Measurements from ENCODE around the gene GRAP2.
A peak's percentile ranks its signal among the peaks of the same experiment; 100 is the strongest.

Gene GRAP2

DNA sequence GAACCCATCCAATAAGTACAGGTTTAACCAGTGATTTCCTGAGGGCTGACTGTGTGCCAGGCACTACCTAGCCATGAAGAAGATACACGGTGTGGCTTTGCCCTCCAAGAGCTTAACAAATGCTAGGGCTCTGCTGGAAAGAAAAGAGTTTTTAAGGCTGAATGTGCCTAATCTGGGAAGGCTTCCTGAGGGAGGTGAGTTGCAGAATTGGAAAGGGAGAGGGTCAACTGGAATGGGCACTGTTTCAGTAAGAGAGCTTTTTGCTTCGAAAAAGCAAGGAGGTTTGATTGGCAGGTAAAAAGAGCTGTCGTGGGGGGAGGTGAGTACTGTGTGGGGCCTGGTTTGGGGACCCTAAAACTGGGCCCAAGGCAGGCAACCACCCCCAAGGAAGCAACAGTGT is 96.5 kb downstream of the GRAP2 start:
- no peak for DNase-seq

DNA sequence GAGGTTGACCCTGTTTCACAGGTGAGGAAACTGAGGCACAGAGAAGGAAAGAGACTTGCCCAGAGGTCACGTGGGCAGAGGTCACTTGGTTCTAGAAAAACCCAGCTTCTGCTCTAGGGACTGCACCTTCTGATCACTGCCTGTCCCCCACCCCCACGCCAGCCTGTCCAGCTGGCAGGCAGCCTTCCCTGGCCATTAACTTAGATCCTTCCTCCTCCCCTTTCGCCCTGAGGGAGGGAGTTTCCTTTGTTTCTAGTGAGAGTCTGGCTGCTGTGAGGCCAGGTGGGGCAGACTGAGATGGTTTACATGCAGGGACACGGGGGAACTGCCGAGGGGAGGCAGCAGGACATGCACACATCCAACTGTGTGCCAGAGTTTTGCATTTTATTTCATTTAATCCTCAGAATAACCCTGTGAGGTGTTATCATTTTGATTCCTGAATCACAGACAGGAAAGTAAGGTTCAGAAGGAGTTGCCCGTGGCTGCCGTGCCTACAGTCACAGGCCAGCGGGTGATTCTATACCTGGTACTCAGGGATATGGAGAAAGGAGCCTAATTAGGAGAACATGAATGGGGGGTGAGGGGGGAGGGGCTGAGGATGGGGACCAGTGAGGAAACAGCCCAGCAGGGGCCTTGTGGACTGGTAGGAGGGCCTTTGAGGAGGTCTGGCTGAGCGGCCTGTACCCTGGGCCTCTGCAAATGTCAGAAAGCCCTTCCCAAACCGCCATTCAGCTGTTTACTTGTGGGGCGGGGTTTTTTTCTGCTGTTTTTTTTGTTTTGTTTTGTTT is 97.2 kb downstream of the GRAP2 start:
- no peak for DNase-seq

DNA sequence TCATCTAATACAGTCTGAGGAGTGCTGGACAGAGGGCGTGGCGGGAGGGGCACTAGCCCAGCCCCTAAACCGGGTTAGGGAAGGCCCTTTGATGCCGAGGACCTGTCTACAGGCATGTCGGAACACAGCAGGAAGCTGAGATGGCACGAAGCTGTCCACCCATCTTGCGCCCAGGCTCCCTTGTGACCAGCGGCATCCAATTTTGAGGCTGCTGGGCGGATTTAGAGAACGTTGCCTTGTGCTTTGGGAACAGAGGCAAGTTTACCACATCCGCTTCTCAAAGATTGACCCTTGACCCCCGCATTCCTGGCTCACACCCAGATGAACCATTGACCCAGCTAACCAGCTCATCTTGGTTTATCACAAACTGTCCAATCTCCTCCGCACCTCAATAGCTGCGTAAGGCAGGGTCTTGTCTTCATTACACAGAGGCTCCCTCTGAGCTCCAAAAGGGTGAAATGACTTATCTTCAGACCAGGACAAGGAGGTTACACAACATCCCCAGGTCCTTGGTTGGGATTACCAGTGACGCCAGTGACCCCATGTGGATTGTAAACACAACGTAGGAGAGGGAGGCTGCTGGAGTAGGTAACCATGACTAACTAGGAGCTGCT is 98.4 kb downstream of the GRAP2 start:
- DNase-seq: peak; percentile 93

DNA sequence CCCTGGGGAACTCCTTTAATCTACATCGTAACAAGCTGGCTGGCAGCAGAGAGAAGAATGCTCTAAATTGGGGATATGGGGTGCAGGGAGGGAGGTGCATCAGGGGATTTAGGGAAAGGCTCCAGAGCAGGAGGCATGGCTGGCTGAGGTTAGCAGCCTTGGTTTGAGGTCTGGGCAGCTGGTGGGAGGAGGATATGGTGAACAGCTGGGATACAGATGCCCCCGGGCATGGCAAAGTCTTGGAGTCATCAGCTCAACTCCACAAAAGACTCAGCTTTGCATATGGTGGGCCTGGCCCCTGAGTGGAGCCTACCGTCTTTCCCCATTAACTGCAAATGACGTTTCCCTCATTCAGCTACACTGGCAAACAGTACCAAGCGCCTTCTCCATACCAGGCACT is 99.3 kb downstream of the GRAP2 start:
- no peak for DNase-seq

DNA sequence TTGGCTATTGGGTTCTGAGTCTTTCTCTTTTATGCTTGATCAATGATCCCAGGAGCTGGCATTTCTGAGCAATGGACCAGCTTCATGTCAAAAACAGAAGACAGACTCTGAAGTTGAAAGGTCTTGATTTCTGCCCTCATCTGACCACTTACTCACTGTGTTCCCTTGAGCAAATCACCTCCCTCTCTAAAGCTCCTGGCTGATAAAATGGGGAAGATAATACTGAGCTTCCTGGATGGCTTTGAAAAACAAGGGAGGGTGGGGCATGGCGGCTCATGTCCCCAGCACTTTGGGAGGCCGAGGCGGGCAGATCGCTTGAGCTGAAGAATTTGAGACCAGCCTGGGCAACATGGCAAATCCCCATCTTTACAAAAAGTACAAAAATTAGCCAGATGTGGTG is 100.2 kb downstream of the GRAP2 start:
- no peak for DNase-seq

DNA sequence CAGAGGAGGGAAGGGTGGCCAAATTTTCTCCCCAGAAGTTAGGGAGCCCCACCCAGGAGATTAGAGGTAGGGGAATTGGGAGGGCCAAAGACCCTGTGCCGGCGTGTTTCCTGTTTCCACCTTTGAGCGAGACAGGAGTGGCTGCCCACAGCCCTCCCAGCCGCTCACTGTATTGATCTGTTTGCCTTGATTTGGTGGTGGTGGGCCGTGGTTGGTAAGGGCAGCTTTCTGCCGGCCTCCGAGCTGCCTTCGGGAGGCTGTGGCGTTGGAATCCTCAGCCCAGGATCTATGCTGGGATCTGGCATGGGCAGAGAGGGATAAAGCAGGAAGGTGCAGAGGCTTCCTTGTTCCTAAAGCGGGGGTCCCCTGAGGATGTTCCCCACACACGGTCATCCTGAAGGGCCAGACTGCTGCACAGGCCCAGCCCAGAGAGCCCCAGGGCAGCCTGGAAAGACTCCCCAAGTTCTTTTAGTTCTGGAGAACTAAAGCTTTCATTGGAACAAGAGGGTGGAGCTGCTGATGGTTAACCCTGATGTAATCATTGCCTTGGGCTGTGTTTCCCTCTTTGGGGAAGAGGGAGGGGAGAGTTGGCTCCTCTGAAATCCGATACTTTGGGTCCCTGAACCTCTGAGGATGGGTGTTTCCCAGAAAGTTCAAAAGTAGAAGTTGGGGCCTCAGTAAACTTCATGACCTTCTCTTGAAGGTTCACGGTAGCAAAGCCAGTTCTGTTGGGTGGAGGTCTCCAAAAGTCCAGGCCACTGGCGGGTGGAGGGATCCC is 101.1 kb downstream of the GRAP2 start:
- peak; percentile 3 for DNase-seq

DNA sequence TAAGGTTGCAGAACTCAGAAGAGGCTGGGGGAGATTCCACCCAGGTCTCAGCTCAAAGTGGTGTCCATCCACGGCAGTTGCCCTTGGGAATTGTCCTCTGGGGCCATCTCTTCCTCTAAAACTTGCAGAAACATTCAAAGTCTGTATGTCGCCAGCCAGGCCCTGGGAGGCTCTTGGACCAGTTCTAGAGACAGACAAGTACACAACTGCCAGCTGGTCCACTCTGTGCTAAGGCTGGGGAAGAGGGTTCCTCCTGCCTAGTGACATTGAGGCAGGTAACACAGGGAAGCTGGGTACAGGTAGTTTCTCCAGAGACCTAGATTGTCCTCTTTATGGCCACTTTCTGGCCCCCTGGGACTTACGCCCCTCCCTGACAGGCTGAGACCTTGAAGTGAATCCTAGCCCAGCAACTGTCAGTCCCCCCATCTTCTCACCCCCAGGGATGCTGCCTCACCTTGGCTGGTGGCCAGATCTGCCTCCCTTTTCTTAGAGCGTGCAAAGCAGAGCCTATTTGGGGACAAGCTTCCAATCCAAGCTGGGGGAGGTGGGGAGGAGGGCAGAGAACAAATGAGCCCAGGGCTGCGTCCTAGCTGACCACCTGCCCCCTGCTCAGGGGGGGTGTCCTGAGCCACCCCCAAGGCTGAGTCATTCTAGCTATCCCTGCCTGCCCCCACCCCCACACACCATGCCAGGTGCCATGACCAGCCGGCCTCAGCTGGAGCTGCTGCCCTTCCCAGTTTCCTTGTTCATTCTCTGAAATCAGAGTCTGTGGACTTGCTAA is 102.2 kb downstream of the GRAP2 start:
- DNase-seq: no peak

DNA sequence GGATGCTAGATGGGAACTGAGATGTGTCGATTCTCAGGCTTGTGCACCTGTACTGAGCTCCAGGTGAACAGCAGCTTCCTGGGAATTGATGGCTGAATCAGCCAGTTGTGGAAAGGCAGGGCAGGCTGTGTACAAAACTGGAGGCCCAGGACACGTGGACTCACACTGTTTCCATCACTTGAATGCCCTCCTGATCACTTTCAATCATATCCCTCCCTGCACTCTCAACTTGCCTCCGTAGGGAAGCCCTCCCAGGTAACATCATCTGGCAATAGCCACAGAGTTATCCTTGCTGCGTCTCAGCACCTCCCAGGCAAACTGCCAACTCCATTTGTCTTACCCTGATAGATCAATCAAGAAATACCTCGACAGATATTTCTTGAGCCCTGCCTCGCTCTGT is 104.0 kb downstream of the GRAP2 start:
- DNase-seq: no peak

DNA sequence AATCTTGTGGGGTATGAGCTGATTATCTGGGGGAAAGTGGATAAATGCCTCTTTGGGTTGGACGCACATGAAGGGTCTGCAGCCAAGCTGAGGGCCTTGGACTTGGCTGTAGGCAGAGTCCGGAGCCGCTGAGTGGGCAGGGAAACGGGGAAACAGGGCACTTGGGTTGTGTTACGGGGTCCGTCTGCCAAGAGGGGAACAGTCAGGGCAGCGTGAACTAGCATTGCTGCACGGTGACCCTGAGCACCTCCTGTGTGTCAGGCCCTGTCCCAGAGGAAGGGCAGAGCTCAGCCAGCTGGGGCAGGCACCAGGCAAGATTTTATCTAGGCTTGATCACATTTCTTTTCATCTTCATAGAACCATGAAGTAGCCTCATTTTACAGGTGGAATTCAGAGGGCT is 105.8 kb downstream of the GRAP2 start:
- no peak for DNase-seq

DNA sequence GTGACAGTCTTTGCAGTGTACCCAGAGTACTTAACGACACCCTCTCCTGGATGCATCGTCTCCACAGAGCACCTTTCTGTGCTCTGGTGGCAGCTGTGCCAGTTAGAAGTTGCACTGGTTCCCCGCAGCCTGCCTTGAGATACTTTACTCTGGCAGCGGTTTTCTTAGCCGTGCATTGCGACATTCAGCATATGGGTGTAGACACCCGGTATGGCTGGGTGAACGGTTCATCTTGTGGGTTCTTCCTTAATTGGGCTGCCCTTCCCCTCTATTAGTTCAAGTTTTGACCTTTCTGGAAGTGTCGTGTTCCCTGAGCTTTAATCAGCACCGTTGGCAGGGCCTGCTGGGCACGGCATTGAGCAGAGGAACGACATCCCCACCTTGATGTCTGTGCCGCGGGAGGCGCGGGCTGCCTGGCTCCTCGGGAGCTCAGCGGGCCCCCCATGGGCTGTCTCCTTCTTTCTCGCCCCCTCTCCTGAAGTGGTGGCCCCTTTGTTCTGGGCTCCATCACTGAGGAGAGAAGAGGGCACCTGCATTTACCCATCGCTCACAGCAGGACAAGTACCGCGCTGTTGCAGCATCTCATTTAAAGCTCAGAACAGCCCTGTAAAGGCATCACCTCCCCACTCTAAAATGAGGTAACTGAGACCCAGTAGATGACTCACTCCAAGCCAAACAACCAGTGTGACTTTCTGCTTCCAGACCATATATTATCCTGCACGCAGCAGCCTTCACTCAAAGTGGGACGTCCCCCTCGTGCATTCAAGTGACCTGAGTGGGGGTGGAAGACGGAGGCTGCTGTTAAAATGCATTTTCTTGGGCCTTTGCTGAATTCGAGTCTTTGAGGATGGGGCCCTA is 107.2 kb downstream of the GRAP2 start:
- peak; percentile 94 for DNase-seq

DNA sequence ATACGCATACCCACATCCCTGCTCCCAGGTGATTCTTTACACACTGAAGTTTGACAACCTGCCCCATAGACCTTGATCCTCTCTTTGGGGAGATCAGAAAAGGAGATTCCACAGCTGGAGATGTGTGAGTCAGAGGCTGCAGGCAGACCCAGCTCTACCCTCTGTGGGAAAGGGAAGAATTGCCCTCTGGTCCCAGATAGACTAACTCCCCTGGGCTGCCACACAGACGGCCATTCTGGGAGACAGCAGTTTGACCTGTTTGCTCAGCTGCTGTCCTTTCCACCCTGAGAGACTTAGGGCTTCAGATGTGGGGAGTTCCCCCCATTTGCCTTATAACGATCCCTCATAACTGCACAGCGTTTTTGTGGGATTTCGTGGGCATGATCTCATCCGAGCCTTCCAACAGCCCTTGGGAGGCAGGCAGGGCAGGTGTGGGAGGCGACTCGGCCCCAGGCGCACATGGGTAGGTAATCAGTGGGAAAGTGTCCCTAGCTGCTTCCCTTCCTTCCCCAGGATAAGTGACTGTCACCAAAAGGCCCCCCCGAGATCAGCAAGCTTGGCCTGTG is 107.9 kb downstream of the GRAP2 start:
- DNase-seq: no peak

DNA sequence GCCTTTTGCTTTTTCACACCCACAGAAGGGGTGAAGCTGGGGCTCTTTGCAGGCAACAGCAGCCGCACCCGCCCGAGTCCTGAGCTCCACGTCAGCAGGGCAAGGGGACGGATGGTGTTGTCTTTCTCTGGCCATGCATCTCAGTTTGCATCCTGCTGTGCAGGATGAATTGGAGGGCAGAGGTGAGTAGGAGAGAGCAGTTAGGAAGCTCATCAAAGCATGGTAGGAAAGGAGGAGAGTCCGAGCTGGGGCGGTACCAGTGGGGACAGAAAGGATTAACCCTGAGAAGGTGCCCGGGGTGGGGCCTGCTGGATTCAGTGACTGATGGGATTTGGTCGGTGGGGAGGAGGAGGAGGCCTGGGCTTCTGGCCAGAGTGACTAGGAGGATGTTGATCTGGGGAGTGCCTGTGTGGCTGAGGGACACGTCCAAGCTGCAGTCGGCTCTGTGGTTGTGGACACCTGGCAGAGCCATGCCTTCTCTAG is 108.4 kb downstream of the GRAP2 start:
- no peak for DNase-seq

DNA sequence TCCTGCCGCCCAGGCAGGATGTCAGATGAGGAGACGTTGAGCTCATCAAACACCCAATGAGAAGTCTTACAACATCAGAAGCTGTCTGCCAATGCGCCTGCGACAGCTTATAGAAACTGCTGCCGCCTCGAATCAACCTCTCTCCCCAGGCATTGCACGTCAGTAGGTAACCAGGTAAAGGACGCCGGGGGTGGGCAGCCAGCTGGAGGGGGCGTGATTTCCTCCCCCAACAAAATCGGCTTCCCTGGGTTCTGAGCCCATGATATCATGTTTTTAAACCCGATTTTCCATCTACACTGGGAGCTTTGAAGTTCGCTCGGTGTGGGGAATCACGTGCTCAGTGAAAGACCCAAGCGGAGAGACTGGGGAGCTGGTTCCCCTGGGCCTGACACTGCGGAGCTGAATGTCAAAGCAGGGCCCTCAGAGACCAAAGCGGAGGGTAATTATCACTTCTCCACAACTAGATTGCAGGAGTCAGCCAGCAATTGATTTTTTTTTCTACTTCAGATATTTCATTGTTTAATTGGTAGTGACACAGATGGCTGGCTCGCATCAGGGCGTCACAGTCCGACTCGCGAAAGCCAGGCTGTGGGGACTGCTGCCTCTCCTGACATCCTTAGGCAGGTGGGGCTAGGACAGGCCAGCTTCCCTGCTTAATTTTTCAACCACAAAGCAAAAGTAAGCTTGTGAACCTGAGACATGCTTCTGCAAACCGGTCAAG is 109.2 kb downstream of the GRAP2 start:
- no peak for DNase-seq

DNA sequence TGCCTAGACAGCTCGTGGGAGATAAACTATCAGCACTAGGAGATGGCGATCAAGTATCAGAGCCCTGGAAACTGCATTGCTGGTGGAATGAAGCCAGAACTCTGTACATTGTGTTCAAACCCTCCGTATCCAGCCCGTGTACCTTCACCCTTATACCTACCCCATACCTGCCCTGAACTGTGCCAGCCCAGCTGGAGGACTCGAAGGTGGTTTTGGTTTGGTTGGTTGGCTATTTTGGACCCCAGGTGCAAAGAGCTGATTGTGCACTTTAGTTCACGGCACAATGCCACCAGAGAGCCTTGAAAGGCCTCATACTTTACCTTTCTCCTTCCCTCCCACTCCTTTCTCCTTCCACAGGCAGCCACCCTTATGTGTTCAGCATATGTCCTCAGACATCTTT is 109.9 kb downstream of the GRAP2 start:
- DNase-seq: no peak

DNA sequence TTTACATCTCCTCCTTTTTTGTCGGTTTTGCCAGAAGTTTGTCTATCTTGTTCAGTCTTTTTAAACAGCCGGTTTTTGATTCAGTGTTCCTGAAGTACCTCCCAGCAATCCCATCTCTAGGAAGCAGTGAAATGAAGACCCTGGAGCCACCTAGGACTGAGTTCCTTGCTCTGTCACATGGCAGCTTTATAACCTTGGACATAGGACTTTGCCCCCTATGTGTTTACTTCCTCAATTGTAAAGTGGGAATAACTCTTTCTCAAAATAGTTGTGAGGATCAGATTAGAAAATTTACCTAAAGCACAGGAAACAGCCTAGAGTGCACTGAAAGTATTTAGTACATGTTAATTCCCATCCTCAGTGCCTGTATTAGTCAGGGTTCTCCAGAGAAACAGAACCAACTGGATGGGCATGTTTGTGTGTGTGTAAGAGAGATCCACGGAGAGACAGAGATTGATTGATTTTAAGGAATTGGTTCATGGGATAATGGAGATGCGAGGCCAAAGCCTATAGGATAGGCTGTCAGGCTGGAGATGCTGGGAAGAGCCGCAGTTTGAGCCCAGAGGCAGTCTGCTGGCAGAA is 113.9 kb downstream of the GRAP2 start:
- no peak for DNase-seq

DNA sequence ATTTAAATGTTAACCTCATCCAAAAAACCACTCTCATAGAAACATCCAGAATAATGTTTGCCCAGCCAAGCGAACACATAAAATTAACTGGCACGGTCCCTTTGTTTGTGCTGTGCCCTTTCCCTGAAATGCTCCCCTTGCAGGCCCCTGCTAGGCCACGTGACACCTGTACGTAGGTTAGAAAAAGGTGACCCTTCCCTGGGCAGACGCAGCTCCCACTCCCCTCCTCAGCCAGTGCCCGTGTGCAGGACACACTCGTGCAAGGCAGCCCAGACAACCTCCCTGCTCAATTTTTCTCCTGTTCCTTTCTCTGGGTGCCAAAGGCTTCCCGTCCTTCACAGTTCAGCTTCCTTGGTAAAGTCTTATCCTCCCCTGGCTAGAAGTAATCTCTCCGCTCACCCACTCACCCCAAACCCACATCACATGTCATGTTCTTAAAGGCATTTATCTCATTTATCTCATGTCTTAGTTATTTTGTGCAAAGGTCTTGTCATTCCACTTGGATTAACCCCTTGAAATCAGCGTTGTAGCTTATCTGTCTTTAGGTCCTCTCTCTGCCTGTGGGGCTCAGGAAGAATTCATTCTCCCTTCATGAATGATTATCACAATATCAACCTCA is 114.6 kb downstream of the GRAP2 start:
- DNase-seq: no peak

DNA sequence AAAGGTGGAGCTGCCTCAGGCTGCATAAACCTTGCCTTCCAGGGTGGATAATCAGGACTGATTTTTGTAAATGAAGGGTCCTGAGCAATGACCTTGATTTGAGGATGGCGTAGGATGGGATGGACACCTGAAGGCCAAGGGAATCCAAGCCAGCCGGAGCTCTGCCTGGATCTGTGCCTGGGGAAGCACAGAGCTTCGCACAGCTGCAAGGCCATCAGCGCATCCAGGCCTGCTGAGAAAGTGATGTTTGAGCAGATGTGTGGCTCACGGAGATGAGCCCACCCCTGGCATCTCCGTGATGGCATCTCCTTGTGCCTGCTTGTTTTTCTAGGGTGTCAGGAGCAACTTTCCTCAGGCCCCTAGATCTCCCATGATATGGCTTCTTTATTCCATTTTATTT is 117.2 kb downstream of the GRAP2 start:
- no peak for DNase-seq

DNA sequence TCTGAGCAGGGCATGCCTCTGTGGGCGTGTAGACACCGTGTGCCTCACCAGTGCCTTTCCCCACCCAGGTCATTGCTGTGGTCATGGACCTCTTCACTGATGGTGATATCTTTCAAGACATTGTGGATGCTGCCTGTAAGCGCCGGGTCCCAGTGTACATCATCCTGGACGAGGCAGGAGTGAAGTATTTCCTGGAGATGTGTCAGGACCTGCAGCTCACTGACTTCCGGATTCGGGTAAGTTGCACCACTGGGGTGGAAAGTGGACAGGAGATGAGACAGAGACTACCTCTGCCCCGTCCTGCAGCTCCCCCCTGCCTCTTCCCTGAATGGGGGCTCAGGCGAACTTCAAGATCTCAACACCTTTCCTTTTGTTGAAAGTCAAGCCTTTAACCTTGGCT is 118.2 kb downstream of the GRAP2 start:
- DNase-seq: no peak

DNA sequence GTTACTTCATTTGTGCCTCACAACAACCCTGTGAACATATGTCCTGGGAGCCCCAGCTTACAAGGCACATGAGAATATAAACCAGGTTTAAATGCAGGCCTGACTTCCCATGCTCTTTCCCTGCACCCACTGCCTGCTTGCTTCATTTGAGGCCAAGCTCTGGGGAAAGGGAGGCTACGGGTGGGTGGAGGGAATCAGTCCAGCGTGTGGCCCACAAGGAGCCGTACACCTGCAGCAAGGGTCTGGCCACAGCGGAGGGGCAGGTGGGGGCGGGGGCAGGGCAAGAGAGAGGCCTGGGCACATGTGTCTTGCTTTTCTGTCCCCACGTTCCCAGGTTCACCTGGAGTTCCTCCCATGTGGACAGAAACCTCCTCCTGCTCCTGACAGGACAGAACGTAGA is 120.1 kb downstream of the GRAP2 start:
- no peak for DNase-seq

DNA sequence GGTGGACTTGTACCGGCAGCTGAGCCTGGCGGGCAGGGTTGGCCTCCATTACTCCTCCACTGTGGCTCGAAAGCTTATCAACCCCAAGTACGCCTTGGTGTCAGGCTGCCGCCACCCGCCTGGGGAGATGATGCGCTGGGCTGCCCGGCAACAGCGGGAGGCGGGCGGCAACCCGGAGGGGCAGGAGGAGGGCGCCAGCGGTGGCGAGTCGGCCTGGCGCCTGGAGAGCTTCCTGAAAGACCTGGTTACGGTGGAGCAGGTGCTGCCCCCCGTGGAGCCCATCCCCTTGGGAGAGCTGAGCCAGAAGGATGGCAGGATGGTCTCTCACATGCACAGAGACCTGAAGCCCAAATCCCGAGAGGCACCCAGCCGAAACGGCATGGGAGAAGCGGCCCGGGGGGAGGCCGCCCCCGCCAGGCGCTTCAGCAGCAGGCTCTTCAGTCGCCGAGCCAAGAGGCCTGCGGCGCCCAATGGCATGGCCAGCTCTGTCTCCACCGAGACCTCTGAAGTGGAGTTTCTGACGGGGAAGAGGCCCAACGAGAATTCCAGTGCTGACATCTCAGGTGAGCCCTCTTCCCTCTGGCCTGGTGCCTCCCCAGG is 120.6 kb downstream of the GRAP2 start:
- no peak for DNase-seq

Data from MV-4-11 (cell line).